IPS-NIHi11 (cell line): ENCODE data around the gene AKAP1.
"Not testable (repeated sequence)": the region's sequence is repeated elsewhere in the genome, so short reads cannot be mapped to it uniquely, and the experiment has no call there.

ENCODE experiments used
- DNase-seq: peaks from one replicate; pipeline ENCODE4 v3.0.0; 2012; ENCODE audit warnings: mixed read lengths, low spot score

Gene AKAP1

DNA sequence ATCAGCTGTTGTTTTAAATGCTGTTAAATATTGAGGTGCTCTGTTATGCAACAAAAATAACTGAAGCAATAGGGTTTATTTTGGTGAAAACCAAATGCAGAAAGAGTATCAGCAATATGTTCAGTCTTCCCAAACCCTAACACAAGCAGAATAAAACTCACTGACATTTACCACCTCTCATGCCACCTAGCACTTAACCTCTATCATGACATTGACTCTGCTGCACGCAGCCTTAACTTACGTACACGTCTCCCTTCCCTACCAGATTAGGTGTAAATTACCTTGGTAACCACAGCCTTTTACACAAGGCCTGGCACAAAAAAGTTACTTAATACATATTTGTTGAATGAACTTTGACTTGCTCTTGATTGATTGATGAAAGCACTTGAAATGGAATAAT, 9.9 kb upstream of the AKAP1 start:
- no peak for DNase-seq

DNA sequence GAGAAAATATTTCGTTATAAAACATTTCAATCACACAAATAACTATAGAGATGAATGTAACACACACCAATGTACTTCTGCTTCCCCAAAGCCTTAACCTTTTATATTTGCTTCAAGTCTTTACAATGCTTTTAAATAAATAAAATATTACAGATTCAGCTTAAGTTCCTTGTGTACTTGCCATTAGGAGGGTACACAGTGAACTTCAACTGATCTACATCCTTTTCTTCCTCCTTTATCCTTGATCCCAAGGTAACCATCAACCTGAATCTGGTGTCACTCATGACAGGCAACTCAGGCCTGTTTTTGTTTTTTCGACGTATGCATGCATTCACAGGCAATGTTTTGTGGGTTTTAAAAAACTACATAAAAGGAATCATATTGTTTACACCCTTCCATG, 9.3 kb upstream of the AKAP1 start:
- DNase-seq: no peak

- DNase-seq: no peak
These were observed 8.0 kb upstream of the AKAP1 start for GRCh38 chr17:57077000-57077399.

- DNase-seq: no peak
These were observed 6.8 kb upstream of the AKAP1 start for GRCh38 chr17:57078274-57078673.

- DNase-seq: no peak
These were observed 4.3 kb upstream of the AKAP1 start for GRCh38 chr17:57080718-57081117.

GRCh38 chr17:57082441-57082840, 2.6 kb upstream of the AKAP1 start:
- DNase-seq: no peak

DNA sequence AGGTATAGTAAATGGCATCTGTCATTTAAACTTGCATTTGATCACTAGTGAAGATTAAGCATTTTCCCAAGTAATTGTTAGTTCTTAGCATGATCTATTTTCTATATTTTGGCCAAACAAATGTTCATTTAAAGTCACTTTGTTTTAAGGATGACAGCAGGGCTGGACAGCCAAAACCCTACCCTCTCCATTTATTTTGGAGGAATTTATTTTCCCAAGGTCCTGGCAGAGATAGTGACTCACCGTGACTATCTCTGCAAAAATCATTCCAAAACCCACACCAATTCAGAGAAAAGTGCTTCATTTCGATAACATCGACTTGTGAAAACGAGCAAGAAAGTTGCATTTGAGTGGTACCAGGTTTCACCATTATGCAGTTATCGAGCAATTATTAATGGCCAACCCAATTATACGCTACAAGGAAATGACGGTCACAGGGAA, 665 bp upstream of the AKAP1 start:
- DNase-seq: no peak

DNA sequence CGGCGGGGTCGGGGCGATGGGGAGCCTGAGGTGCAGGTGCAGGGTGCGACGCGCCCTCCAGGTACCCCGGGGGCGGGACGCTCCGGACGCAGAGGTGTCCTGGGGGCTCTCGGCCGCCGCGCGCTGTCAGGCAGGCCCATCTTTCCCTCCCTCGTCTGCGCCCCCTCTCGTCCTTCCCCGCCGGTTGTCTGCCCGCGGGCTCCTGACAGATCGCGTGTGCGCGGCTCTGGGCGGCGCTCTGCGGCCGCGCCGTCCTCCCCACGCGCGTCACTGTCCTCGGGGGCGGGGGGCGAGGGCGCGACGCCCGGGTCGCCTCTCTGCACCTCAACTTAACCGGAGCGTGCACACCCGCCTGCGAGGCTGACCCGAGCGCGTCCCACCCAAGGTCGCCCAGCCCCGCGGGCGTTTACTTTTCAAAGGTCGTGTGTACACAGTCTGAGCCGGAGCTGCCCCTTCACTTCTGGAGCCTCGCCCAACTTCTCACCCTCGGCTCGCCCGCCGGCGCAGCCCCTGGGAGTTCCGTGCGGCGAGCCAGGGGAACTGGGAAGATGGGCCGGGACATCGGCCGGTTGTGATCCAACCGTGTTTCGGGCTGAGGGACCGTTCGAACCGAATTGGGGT, 512 bp downstream of the AKAP1 start:
- peak; percentile 80 for DNase-seq

DNA sequence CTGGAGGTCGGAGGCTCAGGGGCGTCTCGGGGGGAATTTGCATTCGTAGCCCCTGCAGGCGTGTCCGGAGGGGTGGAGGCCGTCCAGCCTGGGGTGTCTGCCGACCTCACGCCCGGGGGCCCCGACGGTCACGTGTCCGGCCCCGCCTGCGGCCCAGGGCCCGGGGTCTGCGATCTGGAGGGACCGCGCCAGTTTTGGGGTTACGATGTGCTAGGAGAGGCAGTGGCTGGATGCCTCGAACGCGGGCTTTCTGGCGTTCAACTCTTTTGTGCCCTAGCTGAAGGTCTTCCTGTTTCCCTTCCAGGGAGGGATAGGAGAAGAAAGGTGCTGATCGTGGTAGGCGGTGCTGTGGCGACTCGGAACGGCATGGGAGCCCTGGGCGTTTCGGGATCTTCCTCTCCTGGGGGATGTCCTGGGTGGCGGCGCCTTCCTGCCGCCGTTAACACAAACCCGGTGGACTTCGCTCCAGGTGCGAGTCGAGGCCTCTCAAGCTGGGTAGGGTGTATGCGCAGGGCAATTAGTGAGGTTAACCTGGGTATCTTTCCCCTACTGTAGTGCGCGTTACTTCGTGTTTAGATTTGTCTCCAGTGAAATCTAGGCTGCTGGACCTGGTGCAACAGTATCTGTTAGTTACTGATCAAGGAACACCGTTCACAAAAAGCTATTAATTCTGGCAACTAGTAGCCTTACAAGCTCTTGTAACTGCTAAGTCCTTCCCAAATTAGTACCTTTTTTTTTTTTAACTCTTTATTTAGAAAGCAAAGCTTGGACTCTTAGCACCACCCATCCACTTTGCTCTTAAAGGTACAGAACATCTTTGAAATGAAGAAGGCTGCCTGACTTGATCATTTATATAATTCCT, 1.3 kb downstream of the AKAP1 start:
- peak; percentile 41 for DNase-seq

DNA sequence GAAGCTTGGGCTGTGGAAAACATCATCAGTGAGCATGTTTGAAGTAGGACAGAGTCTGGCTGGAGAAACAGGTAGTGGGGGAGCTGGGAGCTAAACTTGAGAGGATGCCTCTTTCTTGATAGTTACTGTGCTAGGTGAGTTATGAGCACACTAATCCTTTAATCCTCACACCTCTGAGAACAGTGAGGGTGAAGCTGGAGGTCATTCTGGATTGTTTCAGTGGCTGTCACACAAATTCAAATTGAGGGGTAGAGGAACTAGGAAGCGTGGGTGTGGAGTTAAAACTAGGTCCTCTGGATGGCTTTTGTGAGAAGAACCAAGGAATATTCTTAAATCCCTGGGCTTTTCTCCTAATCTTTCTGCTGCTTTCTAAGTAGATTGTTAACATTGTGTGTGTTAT, 3.3 kb downstream of the AKAP1 start:
- DNase-seq: no peak

GRCh38 chr17:57089391-57089790, 4.3 kb downstream of the AKAP1 start:
- DNase-seq: no peak

- no peak for DNase-seq
These were observed 5.6 kb downstream of the AKAP1 start for GRCh38 chr17:57090560-57091185.

DNA sequence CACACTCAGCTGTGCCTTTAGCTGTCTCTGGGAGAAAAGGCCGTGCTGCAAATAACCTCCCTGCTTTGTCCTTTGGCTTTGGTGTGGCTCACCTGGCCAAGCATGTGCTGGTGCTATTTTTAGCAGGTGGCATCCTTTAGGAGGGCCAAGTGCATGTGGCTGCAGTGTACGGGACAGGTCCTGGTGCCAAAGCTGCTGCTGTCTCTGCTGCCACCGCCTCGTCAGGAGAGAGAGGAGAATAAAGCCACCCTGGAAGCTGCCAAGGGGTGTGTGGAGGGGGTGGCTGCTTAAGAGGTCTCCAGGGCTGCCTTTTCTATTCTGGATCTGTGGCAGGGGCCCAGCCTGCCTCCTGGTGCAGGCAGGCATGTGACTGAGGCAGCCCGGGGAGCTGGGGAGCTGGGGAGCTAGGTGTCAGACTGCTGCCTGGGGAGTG, 6.2 kb downstream of the AKAP1 start:
- no peak for DNase-seq

GRCh38 chr17:57092171-57092570, 7.1 kb downstream of the AKAP1 start:
- DNase-seq: no peak

DNA sequence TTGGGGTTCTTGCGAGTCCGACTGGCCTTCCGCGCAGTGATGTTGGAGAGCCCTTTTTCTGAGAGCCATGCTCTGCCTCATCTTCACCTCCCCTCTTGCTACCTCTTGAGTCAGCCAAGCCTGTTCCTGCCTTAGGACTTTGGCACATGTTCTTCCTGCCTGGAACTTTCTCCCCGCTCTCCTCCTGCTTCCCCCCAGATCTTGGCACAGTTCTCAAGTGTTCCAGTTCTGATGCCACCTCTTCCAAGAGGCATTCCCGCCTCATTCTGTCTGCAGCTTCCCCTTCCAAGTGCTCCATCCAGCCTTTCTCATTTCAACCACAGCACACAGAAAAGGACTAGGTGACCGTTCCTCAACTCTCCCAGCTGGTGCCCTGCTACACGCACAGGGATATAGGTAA, 7.7 kb downstream of the AKAP1 start:
- no peak for DNase-seq

GRCh38 chr17:57096472-57097202, 11.6 kb downstream of the AKAP1 start:
- no peak for DNase-seq

DNA sequence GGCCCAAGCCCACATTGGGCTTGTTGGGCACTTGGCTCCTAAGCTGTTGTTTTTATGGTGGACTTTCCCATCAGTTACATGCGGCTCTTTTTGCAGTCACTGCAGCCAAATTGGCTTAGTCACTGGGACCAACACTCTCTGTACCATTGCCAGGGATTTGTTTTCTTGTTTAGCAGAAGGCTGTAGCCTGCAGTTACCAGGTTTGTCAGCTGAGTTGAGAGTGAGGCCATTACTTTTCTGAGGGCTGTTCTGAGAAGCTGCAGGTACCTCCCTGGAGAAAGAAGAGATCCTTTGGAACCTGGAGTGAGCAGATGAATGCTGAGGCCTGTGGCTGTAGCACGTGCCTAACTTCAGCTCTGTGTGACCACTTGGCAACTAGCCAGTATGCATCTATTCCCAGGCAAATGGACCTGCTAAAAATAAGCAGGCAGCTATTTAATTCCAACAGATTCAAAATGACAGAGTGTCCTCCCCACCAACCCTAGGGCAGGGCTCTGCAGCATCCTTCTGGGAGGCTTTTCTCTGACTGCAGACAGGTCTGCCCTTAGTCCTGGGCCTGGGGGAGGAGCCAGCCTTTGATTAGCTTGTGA, 12.9 kb downstream of the AKAP1 start:
- DNase-seq: no peak

- no peak for DNase-seq
These were observed 14.1 kb downstream of the AKAP1 start for GRCh38 chr17:57099165-57099564.

GRCh38 chr17:57102122-57102521, 17.1 kb downstream of the AKAP1 start:
- DNase-seq: no peak

- DNase-seq: not testable (repeated sequence)
These were observed 17.6 kb downstream of the AKAP1 start for GRCh38 chr17:57102660-57103059.

DNA sequence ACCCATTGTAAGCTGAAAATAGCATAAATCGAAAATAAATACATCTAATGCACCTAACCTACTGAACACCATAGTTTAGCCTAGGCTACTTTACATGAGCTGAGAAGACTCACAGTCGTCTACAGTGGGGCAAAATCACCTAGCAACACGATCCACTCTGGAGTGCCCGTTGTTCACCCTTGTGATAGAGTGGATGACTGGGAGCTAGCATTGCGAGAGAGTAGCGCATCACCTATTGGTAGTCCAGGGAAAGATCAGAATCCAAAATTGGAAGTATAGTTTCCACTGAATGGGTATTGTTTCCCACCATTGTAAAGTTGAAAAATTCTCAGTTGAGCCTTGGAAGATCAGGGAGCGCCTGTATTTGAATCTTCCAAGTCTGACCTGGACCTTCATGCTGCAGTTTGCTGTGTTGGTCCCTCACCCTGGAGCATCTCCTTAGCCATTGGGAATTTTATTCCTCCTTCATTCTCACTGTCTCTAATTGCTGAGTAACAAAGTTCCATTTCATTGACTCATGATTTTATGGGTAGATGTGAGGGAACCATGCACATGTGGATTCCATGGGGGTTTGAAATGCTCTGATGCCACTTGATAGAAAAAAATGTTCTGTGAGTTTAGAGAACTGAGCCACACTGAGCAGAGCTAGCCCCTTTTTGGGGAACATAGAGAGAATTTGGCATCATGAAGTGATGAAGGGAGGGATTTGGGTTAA, 19.6 kb downstream of the AKAP1 start:
- DNase-seq: no peak
